Measurements from ENCODE around the gene VWA3B.

Gene VWA3B

DNA sequence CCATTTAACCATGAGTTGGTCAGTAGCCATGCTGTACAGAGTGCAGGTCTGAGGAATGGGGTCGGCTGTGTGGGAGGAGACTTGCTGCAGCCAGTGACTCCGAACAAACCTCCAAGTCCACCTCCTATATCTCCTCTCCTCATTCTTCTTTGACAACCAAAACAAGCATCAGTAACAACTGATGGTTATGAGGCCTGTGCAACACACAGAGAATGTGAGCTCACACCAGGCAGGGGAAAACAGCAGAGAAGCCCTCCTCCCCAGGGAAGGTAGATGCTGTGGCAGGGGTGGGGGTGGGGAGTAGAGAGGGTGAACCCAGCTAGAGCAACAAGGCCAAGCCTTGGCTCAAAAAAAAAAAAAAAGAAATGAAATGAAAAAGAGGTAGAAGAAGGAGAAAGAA, 247.0 kb downstream of the VWA3B start:
- DNase-seq (ENCODE audit: low read depth, low spot score) = no peak

DNA sequence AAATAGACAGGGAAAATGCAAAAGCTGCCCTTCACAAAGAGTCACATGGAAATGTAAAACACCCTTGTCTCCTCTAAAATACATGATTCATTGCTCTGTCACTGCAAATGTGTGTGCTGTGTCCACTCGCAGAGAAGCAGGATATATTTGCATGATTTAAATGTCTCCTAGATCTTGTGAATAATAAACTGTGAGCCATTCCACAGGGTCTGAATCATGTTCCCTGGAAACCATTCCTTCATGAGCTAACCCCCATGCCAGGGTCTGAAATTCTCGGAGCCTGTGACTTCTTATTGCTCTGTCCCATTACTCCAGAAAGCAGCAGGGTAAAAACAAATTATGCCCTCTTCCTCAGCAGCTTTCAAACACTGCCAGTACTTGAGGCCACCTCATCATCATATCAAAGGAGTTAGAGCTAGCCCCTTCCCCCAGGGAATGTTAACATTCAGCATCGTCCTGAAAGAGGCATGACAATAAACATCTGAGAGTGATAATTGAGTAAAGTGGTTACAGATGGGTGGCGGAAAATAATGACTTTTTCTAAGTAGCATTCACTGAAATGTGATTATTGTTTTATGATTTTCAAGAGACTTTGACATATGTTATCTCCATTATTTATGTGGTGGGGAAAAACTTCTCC, 247.6 kb downstream of the VWA3B start:
- DNase-seq (ENCODE audit: low read depth, low spot score) = no peak

DNA sequence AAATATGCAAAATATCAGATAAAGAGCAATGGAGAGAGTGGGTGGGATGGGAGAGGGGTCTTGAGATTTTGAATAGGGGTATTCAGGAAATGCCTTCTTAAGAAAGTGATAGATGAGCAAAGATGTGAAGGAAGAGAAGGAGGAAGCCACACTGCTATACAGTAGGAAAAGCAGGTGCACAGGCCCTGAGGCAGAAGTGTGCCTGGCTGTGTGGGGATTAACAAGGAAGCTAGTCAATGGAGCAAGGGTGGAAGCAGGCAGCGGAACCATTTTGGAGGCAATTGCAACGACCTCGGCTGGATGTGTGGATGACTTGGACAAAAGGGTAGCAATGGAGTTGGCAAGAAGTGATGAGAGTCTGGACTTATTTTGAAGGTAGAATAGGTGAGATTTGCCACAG, 248.3 kb downstream of the VWA3B start:
- DNase-seq (ENCODE audit: low read depth, low spot score) = no peak

DNA sequence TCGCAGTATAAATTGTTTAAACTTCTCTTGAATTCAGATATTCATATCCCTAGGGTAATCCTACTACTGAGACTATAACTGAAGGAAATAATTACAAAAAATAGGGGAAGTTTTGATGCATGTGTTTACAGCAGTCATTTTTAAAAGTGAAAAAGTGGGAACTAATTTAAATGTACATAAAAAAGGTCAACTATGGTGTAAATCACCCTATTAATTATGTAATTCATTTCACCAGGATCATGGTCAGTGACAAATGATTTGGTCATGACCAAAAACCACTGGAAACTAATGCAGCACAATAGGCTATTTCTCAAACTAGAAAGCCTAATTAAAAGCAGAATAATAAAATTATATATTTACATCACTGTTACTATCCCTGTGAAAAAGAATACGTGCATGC, 254.3 kb downstream of the VWA3B start:
- DNase-seq (ENCODE audit: low read depth, low spot score) = no peak

DNA sequence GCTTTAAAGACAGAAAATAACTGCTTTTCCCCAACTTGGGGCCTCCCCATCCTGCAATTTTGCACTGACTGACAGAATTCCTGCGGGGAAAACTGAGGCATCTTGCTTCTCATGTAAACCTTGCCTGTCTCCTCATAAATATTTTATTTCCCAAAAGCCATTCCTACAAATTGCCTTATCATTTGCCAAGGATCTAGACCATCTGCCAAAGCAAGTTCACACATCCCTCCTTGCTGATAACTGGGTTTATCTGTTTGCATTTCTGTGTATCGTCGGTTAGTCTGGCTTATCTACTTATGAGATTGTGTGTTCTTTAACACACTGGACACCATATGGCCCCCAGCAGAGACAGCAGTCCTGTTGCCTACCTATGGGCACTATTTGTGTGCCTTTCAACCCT, 256.3 kb downstream of the VWA3B start:
- no peak for DNase-seq (ENCODE audit: low read depth, low spot score)

DNA sequence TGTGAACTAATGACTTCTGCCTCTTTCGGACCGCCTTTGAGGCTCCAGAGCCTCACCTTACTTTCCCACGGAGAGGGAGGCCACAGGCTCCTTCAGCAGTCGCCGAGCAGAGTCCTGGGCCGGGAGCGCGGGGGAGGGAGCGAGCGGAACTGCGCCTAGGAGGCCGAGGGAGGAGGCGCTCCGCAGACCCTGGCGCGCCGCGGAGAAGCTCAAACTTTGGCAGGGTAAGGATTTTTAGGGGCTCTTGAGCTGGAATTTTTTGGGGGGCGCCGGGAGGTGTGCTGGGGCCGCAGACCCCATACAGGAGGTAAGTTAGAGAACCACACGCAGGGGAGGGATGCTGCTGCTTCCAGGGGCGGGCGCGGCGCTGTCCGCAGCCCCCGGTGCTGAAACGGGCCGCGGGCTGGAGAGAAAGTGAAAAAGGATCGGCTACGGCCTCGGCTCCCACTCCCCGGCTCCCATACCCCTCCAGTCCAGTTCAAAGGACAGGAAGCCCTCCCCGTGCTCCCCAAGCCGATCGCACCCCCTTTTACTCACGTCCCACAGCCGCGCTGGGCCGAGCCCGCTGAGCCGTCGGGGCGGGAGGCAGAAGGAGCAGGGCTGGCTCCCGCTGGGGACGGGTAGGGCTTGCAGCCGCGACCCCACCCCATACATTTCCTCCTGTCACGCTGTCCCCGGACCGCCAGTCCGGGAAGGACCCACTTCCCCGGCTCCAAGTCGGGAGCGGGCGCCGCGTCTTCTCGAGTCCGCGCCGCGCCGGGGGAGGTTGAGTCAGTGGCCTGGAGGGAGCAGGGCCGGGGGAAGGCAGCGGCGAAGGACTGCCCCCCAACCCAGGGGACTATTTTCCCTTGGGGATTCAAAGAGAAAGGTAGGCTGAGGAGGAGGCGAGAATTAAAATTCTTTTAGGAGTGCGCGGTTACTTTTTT, 259.6 kb downstream of the VWA3B start, which contains the start of gene CNGA3:
Gene CNGA3 (plus strand): TSS at position 146 of the 926 bp plus-strand sequence. CDS start 23,520 bp downstream, outside the sequence.
- no peak for DNase-seq (ENCODE audit: low read depth, low spot score)

DNA sequence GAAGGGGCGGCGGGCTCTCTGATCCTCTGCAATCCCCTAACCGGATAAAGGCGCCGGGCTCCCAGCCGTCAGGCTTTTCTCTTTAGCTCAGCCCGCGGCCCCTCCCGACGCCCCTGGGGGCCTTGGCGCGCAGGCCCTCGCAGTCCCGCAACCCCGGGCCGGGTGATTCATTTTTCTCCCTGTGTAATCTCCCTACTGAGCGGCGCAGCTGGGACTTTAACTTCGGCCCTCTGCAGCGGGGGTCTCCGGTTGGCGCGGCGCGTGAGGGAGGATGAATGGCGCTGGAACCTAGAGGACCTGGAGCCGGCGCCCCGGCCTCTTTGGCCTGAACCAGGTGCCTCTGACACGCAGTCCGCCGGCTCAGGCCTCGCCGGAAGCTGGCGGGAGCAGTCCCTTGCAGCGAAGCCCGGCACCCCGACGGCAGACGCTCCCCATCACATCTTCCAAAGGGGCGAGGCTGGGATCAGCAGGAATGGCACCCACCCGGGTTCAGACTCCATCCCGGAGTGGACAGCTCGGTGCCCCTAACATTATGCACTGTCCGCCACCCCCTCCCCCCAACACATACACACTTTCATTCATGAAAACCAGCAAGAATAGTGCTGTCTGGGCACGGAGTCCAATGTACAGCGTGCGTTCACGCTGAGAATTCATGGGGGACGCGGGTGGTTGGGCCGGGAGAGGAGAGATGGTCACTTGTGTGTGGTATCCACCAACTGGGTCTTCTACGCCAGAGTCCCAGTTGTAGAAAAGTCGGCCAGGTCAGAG, 260.5 kb downstream of the VWA3B start:
- no peak for DNase-seq (ENCODE audit: low read depth, low spot score)

DNA sequence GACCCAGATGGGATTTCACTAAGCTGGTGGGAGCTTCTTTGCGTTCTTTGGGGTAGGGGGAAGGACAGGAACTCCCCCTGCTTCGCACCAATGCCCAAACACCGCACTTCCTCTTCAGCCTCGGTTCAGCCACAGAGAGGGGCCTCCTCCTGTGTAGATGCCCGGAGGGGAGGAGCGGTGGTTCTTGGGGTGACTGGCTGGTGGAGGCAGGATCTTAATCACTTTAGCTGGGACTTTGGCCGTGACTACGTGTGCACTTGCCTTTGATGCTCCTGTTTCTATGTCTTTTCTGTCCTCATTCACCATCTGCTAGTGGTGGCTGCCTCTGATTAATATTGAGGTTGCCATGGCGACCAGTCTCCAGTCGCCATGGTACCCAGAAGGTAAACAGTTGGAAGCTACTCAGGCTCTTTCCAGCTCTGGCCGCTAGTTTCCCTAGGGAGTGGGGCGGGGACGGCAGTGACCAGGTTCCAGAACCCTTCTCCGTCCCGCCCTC, 261.1 kb downstream of the VWA3B start:
- no peak for DNase-seq (ENCODE audit: low read depth, low spot score)

DNA sequence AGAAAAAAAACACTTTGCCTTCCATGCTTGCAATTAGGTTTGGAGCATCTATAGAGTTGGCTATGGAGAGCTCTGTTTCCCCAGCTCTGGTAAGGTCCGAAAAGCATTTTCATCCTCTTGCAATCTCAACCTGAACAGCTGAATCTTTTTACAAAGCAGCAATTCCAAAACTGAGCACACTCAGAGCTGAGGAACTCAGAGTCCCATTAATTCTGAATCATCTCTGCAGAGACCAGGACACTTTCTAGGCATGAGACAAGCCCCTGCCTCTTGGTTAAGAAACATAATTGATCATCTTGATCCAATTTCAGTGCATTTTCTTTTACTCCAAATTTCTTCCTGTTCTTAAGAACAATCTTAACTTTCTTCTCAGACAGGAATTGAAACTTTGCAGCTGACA, 263.4 kb downstream of the VWA3B start:
- no peak for DNase-seq (ENCODE audit: low read depth, low spot score)

DNA sequence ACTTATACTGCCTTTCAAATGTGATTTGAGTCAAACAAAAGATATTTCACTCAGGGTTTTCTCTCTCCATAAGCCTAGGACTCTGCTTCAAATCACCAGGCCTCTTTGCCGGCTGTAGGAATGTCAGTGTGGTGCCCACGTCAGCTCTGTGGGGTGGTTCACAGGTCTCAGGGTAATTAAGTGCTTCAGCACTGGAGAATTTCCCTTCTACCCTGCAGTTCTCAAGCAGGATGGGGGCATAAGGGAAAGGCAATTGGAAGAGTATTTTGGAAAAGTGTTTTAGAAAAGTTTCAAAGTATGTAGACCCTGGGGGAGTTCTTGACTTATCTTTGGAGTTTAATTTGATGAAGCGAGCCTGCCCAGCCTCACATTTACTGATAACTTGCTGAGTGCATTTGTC, 268.9 kb downstream of the VWA3B start:
- no peak for DNase-seq (ENCODE audit: low read depth, low spot score)

DNA sequence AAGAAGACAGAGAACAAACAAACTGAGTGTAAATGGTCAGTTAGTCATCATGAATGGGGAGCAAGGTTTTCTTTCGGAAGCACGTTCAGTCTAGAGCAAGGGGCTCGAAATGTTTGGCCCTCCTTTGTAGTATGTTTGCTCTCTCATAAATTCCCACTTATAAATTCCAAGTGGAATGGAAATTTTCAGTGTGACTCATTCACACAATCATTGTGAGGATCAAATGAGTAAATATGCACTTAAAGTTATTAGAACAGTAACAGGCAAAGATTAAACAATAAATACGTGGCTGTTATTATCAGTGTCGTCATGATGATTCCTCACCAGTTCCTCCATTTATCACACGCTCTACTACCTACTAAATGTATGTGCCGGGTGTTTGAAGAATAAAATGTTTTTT, 269.8 kb downstream of the VWA3B start:
- no peak for DNase-seq (ENCODE audit: low read depth, low spot score)

DNA sequence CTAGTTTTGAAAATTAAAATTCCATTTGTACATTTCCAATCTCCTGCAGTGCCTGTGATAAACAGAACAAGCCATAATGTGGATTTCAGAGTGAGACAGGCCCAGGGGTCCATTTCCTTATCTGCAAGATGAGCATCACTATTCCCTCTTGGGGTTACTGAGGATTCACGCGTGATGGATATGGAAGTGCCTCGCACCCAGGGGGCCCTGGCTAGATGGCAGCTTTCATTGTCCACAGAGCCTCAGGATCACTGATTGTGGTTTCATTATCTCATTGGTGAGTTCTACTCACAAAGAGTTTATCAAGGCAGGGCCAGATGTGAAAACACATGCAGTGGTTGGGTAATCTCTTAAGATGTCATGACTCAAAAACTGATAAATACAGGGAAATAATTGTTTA, 270.9 kb downstream of the VWA3B start:
- no peak for DNase-seq (ENCODE audit: low read depth, low spot score)

DNA sequence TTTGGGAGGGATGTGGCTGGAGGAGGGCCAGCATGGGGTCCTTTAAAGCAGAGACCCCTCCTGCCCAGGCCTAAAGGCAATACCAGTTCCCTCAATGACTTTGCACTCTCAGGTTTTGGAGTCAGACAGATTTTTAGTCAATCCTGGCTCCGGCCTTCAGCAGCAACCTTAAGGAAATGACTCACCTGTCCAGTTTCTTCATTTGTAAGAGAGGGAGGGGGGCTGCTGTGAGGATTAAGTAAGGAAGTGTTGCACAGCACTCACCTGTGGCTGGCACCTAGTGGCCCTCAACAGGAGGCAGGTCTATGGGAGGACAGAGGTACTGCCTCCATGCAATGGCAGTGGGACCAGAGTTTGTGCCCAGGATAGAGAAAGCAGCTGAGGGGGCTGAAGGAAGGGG, 273.0 kb downstream of the VWA3B start:
- no peak for DNase-seq (ENCODE audit: low read depth, low spot score)

Data from brain pericyte (primary cell).